HG02571 (cell line): ENCODE results near the gene ATP8A2.

Experiments
- ATAC-seq: cut with Tn5 transposase; IDR thresholded peaks from one replicate; pipeline ENCODE4 v1.9.1; 2021; ENCODE audit warnings: mild to moderate bottlenecking, moderate library complexity; ENCODE audit not compliant: unreplicated experiment

The ATP8A2 gene

GRCh38 chr13:25722893-25723292 is 351.1 kb downstream of the ATP8A2 start:
- ATAC-seq: no peak

GRCh38 chr13:25725104-25725503 is 353.3 kb downstream of the ATP8A2 start:
- no peak for ATAC-seq

GRCh38 chr13:25727250-25727649 is 355.5 kb downstream of the ATP8A2 start:
- no peak for ATAC-seq

- no peak for ATAC-seq
Measured at GRCh38 chr13:25727810-25728209, 356.0 kb downstream of the ATP8A2 start.

- no peak for ATAC-seq
Measured at GRCh38 chr13:25729201-25729600, 357.4 kb downstream of the ATP8A2 start.

GRCh38 chr13:25731037-25731436 is 359.3 kb downstream of the ATP8A2 start:
- ATAC-seq: no peak

GRCh38 chr13:25731536-25731935 is 359.8 kb downstream of the ATP8A2 start:
- ATAC-seq: no peak

GRCh38 chr13:25732111-25732865 is 360.5 kb downstream of the ATP8A2 start:
- no peak for ATAC-seq

GRCh38 chr13:25733001-25733491 is 361.3 kb downstream of the ATP8A2 start:
- ATAC-seq: no peak

GRCh38 chr13:25733696-25734435 is 362.1 kb downstream of the ATP8A2 start:
- ATAC-seq: no peak

- no peak for ATAC-seq
Measured at GRCh38 chr13:25738342-25739196, 366.8 kb downstream of the ATP8A2 start.

- no peak for ATAC-seq
Measured at GRCh38 chr13:25739376-25739775, 367.6 kb downstream of the ATP8A2 start.

- no peak for ATAC-seq
Measured at GRCh38 chr13:25741796-25742195, 370.0 kb downstream of the ATP8A2 start.

- no peak for ATAC-seq
Measured at GRCh38 chr13:25742220-25742619, 370.4 kb downstream of the ATP8A2 start.

- ATAC-seq: no peak
Measured at GRCh38 chr13:25743421-25743820, 371.6 kb downstream of the ATP8A2 start.

- ATAC-seq: no peak
Measured at GRCh38 chr13:25744178-25744577, 372.4 kb downstream of the ATP8A2 start.

GRCh38 chr13:25746131-25746530 is 374.4 kb downstream of the ATP8A2 start:
- ATAC-seq: no peak

- no peak for ATAC-seq
Measured at GRCh38 chr13:25752957-25753551, 381.3 kb downstream of the ATP8A2 start.

GRCh38 chr13:25753976-25754375 is 382.2 kb downstream of the ATP8A2 start:
- ATAC-seq: no peak

- no peak for ATAC-seq
Measured at GRCh38 chr13:25756251-25756650, 384.5 kb downstream of the ATP8A2 start.

GRCh38 chr13:25756912-25757311 is 385.1 kb downstream of the ATP8A2 start:
- ATAC-seq: no peak
